HG03045 (cell line): ENCODE data around the gene PDE6H.
A peak's percentile ranks its signal among the peaks of the same experiment; 100 is the strongest.

Source experiments
- ATAC-seq: cut with Tn5 transposase; IDR thresholded peaks from one replicate; pipeline ENCODE4 v1.9.1; 2021; ENCODE audit warnings: mild to moderate bottlenecking, moderate library complexity; ENCODE audit not compliant: unreplicated experiment

Gene PDE6H

GRCh38 chr12:14965221-14965620 lies 7.6 kb upstream of the PDE6H start:
- no peak for ATAC-seq

GRCh38 chr12:14968478-14968877 lies 4.4 kb upstream of the PDE6H start:
- ATAC-seq = no peak

GRCh38 chr12:14970473-14970872 lies 2.4 kb upstream of the PDE6H start:
- ATAC-seq = no peak

GRCh38 chr12:14974633-14975032 lies 1.8 kb downstream of the PDE6H start:
- ATAC-seq = no peak

GRCh38 chr12:14975457-14975856 lies 2.6 kb downstream of the PDE6H start:
- ATAC-seq = no peak

- no peak for ATAC-seq
These were observed 3.8 kb downstream of the PDE6H start for GRCh38 chr12:14976658-14977057.

GRCh38 chr12:14979468-14979867 lies 6.6 kb downstream of the PDE6H start:
- no peak for ATAC-seq

GRCh38 chr12:14981049-14981448 lies 8.2 kb downstream of the PDE6H start:
- ATAC-seq = no peak

GRCh38 chr12:14982562-14982961 lies 9.7 kb downstream of the PDE6H start:
- no peak for ATAC-seq

- no peak for ATAC-seq
These were observed 10.1 kb downstream of the PDE6H start for GRCh38 chr12:14982991-14983390.

- no peak for ATAC-seq
These were observed 11.2 kb downstream of the PDE6H start for GRCh38 chr12:14984036-14984435.

GRCh38 chr12:14984766-14985285 lies 12.0 kb downstream of the PDE6H start:
- ATAC-seq = no peak

- no peak for ATAC-seq
These were observed 13.6 kb downstream of the PDE6H start for GRCh38 chr12:14986449-14986848.

- ATAC-seq = no peak
These were observed 15.2 kb downstream of the PDE6H start for GRCh38 chr12:14988035-14988434.

GRCh38 chr12:14989790-14990189 lies 16.9 kb downstream of the PDE6H start:
- no peak for ATAC-seq

- ATAC-seq = no peak
These were observed 18.2 kb downstream of the PDE6H start for GRCh38 chr12:14991069-14991468.

GRCh38 chr12:14992673-14993072 lies 19.8 kb downstream of the PDE6H start:
- ATAC-seq = no peak

- no peak for ATAC-seq
These were observed 20.3 kb downstream of the PDE6H start for GRCh38 chr12:14993117-14993516.

GRCh38 chr12:14993537-14994266 lies 20.9 kb downstream of the PDE6H start:
- peak; percentile 39 for ATAC-seq

- ATAC-seq = no peak
These were observed 21.8 kb downstream of the PDE6H start for GRCh38 chr12:14994610-14995009.

- ATAC-seq = no peak
These were observed 23.0 kb downstream of the PDE6H start for GRCh38 chr12:14995583-14996425.

GRCh38 chr12:14997998-14998397 lies 25.2 kb downstream of the PDE6H start:
- ATAC-seq = no peak
